Spinal cord (tissue), 10 donors: ENCODE data around the gene PIGB. TPM values are rescaled to one million over a fixed set of nuclear protein-coding genes. Genes with fewer than 3 reads are reported as not detected.

Experiments
- DNase-seq, 6 donors: peaks; one replicate each; pipeline versions ENCODE4 v3.0.0 to v3.0.0-alpha.2; 2013 to 2015; ENCODE audit warnings: low spot score in 6 of 6, low read depth in 4 of 6
- H3K27ac ChIP-seq: one replicate; pipeline ENCODE4 v1.5.1; 2013; ENCODE audit warnings: low read depth, low read length, control low read depth
- H3K27me3 ChIP-seq: one replicate; pipeline ENCODE4 v1.6.1; 2013; ENCODE audit warnings: low read length; ENCODE audit not compliant: control insufficient read depth, insufficient read depth
- H3K36me3 ChIP-seq: one replicate; pipeline ENCODE4 v1.6.1; 2013; ENCODE audit warnings: low read length; ENCODE audit not compliant: control insufficient read depth, insufficient read depth
- H3K4me1 ChIP-seq: one replicate; pipeline ENCODE4 v1.6.1; 2013; ENCODE audit warnings: low read length; ENCODE audit not compliant: control insufficient read depth, insufficient read depth
- H3K4me3 ChIP-seq: one replicate; pipeline ENCODE4 v1.5.1; 2013; ENCODE audit warnings: low read depth, low read length, control low read depth
- H3K9me3 ChIP-seq: one replicate; pipeline ENCODE4 v1.6.1; 2013; ENCODE audit warnings: low read length; ENCODE audit not compliant: control insufficient read depth, insufficient read depth
- WGBS: methylation state at CpG from one replicate; pipeline ENCODE4 v1.1.5; 2013; ENCODE audit warnings: missing lambda C conversion rate; ENCODE audit not compliant: insufficient coverage; 5-methylcytosine and 5-hydroxymethylcytosine counted together
- polyA plus RNA-seq, 2 donors: library from polyadenylated mRNA; unstranded; fragments of 120-200 nt; gene quantifications; one replicate each; pipeline ENCODE4 v1.2.1, GENCODE V29; 2013; ENCODE audit not compliant: insufficient read length in 2 of 2
- total RNA-seq, 2 donors: library from RNA; depleted of rRNA in 1 of 2; stranded (reverse); fragments of 120-200 nt in 1 of 2; fragments of >200 nt in 1 of 2; gene quantifications; one replicate each; pipeline versions ENCODE4 v1.2.3 to v1.2.4, GENCODE V29; 2013 to 2014
- donor health status: healthy.

PIGB gene
- total and polyA plus RNA-seq, 4 donors: 11.6 to 19.1 (median 14.9) TPM

DNA sequence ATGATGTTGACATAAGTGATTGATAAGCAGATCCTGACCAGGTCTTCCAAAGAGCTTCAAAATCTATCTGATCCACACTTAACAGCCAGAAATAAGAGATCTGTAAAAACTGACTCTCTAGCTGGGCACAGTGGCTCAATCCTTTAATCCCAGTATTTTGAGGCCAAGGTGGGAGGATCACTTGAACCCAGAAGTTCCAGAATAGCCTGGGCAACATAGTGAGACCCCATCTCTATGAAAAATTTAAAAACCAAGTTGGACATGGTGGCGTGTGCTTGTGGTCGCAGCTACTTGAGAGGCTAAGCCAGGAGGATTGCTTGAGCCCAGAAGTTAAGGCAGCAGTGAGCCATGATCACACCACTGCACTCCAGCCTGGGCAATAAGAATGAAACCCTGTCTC, 43.6 kb downstream of the PIGB start:
- H3K9me3 ChIP-seq: no peaks in the 10 kb centered on the region
- no peaks in the 10 kb centered on the region for H3K27me3 ChIP-seq
- 100% methylated on average over 2 of the region's 2 CpGs for WGBS
- no peak overlapping the region for H3K27ac ChIP-seq
- no peak for DNase-seq
- no peaks in the 10 kb centered on the region for H3K4me1 ChIP-seq
- H3K4me3 ChIP-seq: no peak overlapping the region
- peaks cover 8% of the 10 kb centered on the region for H3K36me3 ChIP-seq

DNA sequence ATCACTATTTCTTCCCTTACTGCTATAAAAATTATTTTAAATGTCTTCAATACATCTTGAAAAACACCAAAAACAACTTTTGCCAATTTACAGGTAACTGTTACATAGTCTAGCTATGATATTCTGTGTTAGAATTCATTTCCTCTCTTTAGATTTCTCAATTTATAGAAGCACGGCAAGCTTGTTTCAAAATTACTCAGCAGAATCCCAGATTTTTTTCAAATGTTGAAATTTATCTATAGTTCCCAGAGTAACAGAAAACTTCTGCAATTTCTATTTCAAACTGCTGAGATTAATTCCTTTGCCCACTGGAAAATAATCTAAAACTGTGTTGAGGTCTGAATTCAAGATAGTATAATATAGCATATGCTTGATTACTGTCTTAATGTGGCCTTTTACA, 48.0 kb downstream of the PIGB start:
- Histone ChIP-seq H3K27me3 (no peaks in the 10 kb centered on the region), H3K36me3 (peaks cover 17% of the 10 kb centered on the region), H3K4me3 (no peak overlapping the region), H3K27ac (no peak overlapping the region), H3K4me1 (no peaks in the 10 kb centered on the region), H3K9me3 (no peaks in the 10 kb centered on the region)
- no CpG with 5 or more reads among the region's 1 CpG for WGBS
- no peak for DNase-seq

DNA sequence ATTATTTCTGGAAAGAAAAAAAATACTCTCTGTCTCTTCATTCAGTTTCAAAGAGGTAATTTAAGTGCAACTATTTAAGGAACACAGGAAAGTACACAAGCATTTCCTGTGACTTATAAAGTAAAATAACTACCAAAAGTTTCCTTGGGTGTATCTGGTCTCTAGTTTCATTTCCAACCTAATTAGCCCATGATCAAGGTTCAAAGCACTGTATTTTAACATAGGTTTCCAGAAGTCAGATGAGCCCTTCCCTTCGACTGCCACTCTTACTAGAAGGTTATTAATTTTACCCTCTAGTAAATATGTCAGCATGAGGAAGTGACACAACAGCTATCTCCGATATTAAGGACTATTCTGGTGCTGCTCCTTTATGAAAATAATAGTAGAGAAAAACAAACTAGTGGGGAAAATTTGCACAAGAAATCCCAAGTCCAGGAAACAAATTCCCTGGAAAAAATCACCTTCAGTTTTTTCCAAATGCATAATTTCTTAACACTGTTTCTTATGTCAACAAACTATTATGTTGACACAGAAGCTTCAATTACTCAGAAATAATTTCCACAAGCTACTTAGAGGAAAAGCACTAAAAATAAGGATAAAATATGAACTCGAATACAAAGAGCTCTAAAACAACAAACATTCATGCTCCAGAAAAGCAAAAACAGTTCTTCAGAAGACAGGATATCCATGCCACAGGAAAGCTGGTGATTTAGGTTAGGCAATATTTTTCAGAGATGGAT, 53.8 kb downstream of the PIGB start:
- peaks cover 16% of the 10 kb centered on the region for H3K36me3 ChIP-seq
- no peak overlapping the region for H3K27ac ChIP-seq
- WGBS: no CpG with 5 or more reads among the region's 3 CpGs
- no peaks in the 10 kb centered on the region for H3K9me3 ChIP-seq
- H3K4me1 ChIP-seq: no peaks in the 10 kb centered on the region
- no peak for DNase-seq
- no peaks in the 10 kb centered on the region for H3K27me3 ChIP-seq
- no peak overlapping the region for H3K4me3 ChIP-seq

DNA sequence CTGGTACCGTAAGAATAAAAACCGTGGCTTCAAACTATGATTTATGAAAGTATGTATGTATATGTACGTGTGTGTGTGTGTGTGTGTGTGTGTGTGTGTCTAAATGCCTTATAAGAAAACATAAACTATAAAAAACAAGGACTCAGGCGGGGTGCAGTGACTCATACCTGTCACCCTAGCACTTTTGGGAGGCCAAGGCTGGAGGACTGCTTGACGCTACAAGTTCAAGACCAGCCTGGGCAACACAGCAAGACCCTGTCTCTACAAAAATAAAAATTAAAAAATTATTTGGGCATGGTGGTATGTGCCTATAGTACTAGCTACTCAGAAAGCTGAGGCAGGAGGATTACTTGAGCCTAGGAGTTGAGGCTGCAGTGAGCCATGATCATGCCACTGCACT, 60.1 kb downstream of the PIGB start:
- Histone ChIP-seq H3K27ac (no peak overlapping the region), H3K36me3 (peaks cover 27% of the 10 kb centered on the region), H3K9me3 (peaks cover 6% of the 10 kb centered on the region), H3K27me3 (no peaks in the 10 kb centered on the region), H3K4me1 (no peaks in the 10 kb centered on the region), H3K4me3 (no peak overlapping the region)
- 100% methylated on average over 1 of the region's 5 CpGs for WGBS
- DNase-seq: no peak

DNA sequence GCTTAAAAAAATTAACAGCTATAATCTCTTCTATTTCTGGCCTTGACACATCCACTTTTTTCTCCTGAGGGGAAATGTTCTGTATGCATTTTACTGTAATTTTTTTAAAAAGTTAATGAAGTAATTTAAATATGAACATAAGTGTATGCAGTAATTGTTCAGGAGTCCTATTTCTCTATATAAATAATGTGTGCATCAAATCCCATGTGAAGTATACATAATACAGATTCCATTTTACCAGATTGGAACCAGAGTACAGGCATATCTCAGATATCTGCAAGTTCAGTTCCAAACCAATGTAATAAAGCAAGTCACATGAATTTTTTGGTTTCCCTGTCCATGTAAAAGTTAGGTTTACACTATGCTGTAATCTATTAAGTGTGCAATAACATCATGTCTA, 62.6 kb downstream of the PIGB start:
- H3K9me3 ChIP-seq: peaks cover 6% of the 10 kb centered on the region
- H3K4me3 ChIP-seq: no peak overlapping the region
- no peaks in the 10 kb centered on the region for H3K27me3 ChIP-seq
- H3K36me3 ChIP-seq: peaks cover 34% of the 10 kb centered on the region
- no peaks in the 10 kb centered on the region for H3K4me1 ChIP-seq
- DNase-seq: no peak
- H3K27ac ChIP-seq: no peak overlapping the region

DNA sequence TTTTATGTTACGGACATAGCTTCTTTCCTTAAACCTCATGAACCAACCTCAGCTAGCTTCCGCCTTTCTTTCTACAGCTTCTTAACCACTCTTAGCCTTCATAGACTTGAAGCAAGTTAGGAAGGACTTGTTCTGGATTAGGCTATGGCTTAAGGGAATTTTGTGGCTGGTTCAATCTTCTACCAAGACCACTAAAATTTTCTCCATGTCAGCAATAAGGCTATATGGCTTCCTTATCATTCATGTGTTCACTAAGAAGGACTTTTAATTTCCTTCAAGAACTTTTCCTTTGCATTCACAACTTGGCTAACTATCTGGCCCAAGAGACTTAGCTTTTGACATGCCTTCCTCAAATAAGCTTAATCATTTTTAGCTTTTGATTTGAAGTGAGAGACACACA, 64.7 kb downstream of the PIGB start:
- no peak for DNase-seq
- WGBS: no CpG with 5 or more reads among the region's 2 CpGs
- H3K27me3 ChIP-seq: no peaks in the 10 kb centered on the region
- H3K9me3 ChIP-seq: peaks cover 6% of the 10 kb centered on the region
- H3K4me3 ChIP-seq: no peak overlapping the region
- H3K36me3 ChIP-seq: peaks cover 37% of the 10 kb centered on the region
- no peak overlapping the region for H3K27ac ChIP-seq
- H3K4me1 ChIP-seq: no peaks in the 10 kb centered on the region

DNA sequence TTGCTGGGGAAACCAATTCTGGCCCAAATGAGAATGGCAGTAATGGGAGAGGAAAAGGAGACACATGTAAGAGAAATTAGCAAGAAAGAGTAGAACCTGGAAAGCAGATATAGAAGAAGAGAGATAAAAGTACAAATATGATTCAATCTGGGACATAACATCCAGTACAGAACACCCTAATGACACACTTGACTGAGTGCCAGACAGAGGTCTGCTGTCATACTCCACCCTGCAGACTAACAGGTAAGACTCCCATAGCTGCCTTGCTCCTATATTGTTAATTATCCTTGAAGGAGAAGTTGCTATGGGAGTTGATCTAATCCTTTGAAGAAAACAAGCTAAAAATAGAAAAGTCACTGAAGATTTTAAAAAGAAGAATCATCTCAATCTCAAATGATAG, 68.0 kb downstream of the PIGB start:
- peaks cover 6% of the 10 kb centered on the region for H3K9me3 ChIP-seq
- no peak overlapping the region for H3K4me3 ChIP-seq
- no peaks in the 10 kb centered on the region for H3K4me1 ChIP-seq
- H3K36me3 ChIP-seq: peaks cover 18% of the 10 kb centered on the region
- H3K27ac ChIP-seq: no peak overlapping the region
- no peak for DNase-seq
- no peaks in the 10 kb centered on the region for H3K27me3 ChIP-seq

DNA sequence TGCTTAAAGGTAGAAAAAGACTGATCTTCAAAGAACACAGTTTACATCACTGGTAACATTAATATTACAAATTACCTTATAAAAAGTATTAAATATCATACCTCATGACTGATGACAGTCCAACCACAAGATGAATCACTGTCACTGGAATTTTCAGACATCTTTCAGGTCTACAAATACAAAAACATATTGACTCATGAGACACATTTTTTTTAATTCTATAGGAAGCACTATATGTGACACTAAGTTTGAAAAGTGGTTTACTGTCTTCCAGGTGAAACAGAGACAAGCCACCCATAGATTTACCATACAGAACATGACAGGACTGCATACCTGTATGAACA, 70.2 kb downstream of the PIGB start:
- no peaks in the 10 kb centered on the region for H3K9me3 ChIP-seq
- H3K27me3 ChIP-seq: no peaks in the 10 kb centered on the region
- no peak overlapping the region for H3K4me3 ChIP-seq

DNA sequence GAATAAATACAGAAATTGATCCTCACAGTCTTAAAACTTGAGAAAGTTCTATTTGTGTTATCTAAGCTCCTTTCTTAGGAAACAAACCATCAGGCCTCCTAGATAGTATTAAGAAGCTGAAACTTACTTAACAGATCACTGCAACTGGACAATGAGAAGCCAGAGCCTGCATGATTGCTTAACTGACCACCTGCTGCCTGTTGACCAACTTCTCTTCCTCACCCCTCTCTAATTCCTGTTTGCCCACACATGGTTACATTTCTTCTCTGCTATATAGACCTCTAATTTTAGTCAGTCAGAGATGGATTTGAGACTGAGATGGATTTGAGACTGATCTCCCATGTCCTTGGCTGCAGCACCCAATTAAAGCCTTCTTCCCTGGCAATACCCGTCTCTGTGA, 75.7 kb downstream of the PIGB start:
- WGBS: 100% methylated on average over 1 of the region's 1 CpG

More for the DNA sequence above, 70.2 kb downstream of the PIGB start:
- H3K4me1 ChIP-seq: no peaks in the 10 kb centered on the region
- peaks cover 16% of the 10 kb centered on the region for H3K36me3 ChIP-seq
- no peak for DNase-seq
- no peak overlapping the region for H3K27ac ChIP-seq

DNA sequence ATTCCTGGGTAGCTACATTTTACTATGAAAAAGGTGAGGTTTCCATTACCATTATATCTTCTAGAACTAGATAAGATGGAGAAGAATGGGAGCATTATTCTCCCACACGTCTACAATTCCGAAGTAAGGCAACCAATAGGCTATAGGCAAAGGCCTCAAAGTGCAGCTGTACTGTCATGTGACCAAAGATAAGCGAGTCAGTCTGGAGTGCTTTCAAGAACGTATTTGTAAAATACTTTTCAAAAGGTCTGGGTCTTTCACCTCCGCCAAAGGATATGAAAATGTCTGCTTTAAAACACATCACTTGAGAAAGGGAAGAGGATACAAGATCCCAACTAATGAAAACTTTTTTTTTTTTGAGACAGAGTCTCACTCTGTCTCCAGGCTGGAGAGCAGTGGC, 79.2 kb downstream of the PIGB start:
- Histone ChIP-seq H3K36me3 (no peaks in the 10 kb centered on the region), H3K9me3 (no peaks in the 10 kb centered on the region), H3K27ac (no peak overlapping the region), H3K4me3 (no peak overlapping the region), H3K4me1 (no peaks in the 10 kb centered on the region), H3K27me3 (no peaks in the 10 kb centered on the region)
- no peak for DNase-seq
- WGBS: 88% methylated on average over 3 of the region's 5 CpGs

More for the DNA sequence above, 75.7 kb downstream of the PIGB start:
- Histone ChIP-seq H3K9me3 (no peaks in the 10 kb centered on the region), H3K27me3 (no peaks in the 10 kb centered on the region), H3K4me3 (no peak overlapping the region), H3K4me1 (no peaks in the 10 kb centered on the region), H3K27ac (no peak overlapping the region), H3K36me3 (no peaks in the 10 kb centered on the region)
- no peak for DNase-seq
